GM12872 (cell line): ENCODE results near the gene SCAMP5.

Experiments
- TF ChIP-seq, protein P1 (sequence below): IDR thresholded peaks from 3 replicates; pipeline ENCODE4 v1.5.1; 2011; ENCODE audit warnings: low read depth, mild to moderate bottlenecking, low read length, moderate library complexity; ENCODE audit not compliant: insufficient read depth

Gene SCAMP5

DNA sequence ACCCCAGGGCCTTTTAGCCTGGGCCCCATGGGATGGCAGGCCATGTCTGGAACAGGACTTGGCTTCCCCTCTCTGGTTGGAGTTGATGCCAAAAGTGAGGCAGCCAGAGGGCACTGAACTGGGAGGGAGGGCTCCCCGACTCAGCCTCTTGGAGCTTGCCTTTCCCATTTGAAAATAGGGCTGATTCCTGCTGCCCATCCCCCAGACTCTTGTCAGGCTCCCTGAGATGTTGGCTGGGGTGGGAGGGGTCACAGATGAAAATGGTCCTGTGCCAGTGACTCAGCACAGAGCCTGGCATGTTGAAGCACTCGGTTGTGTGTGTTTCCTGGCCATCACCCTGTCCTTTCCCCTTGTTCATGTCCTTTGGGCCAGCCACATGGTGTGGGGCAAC, 34.7 kb downstream of the SCAMP5 start:
- TF ChIP-seq, protein P1, sequence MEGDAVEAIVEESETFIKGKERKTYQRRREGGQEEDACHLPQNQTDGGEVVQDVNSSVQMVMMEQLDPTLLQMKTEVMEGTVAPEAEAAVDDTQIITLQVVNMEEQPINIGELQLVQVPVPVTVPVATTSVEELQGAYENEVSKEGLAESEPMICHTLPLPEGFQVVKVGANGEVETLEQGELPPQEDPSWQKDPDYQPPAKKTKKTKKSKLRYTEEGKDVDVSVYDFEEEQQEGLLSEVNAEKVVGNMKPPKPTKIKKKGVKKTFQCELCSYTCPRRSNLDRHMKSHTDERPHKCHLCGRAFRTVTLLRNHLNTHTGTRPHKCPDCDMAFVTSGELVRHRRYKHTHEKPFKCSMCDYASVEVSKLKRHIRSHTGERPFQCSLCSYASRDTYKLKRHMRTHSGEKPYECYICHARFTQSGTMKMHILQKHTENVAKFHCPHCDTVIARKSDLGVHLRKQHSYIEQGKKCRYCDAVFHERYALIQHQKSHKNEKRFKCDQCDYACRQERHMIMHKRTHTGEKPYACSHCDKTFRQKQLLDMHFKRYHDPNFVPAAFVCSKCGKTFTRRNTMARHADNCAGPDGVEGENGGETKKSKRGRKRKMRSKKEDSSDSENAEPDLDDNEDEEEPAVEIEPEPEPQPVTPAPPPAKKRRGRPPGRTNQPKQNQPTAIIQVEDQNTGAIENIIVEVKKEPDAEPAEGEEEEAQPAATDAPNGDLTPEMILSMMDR = no peak

DNA sequence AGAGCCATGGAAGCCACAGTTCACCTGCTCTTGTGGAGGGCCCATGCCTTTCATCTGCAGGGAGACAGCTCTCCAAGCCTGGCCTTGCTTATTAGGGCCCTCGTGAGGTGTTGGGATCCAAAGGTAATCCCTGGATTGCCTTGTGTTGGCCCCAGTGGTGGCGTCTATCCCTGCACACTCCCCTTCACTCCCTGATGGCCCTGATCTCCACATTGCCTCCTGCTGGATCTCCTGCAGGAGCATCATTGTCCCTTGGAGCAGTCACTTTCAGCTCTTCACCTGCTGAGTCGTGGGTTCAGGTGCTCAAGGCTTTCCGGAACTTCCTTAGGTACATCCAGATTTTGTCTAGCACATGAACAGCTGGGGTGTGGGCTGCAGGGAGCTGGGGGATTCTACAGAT, 35.1 kb downstream of the SCAMP5 start:
- TF ChIP-seq, protein P1 = no peak

DNA sequence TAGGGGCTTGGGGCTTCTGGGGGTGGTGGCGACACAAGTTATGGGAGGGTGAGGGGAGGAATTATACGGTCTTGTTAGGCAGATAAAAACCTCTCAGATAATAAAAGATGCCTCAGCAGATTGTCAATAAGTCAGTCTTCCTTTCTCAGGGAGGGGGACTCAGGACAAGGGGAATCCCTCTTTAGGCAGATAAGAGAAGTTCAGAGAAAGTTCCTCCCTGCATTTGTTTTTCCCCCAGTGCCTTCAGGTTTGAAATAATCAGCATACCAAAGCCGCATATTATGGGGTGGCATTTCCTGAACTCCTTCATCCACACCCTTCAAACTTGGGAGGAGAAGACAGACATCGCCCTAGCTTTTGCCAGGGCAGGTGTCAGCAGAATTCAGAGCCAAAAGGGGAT, 36.5 kb downstream of the SCAMP5 start:
- TF ChIP-seq, protein P1 = no peak

DNA sequence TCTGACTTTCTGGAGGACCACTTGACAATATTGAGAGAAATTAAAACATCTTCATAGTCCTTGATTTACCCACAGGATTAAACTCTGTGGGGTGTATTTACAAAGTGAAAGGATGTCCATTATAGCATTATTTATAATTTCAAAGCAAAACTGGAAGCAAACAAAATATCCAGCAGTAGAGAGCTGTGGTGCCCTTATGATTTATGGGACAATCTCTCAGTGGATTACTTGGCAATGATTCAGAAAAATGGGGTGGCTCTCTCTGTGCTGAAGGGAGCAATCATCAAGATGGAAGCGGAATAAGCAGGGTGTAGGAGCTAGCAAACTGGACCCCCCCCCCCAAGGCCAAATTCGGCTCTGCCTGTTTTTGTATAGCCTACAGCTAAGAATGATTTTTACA, 37.0 kb downstream of the SCAMP5 start:
- TF ChIP-seq, protein P1 = no peak

DNA sequence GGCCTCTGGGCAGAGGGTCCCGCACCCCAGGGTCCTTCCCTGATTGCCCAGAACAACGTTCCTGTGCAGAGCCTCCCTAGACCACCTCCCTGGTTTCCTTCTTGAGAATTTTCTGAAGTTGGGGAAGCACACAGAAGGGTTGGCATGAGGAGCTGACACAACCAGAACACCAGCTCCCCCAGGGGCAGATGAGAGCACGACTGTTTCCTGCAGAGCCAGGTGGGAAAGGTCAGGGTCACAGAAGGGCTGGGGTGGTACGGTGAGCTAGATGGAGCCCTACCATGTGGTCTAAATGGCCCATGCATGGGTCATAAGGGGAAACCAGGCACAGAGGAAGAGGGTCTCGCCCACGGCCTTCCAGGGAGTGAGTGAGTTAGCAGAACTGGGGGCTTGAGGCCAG, 38.4 kb downstream of the SCAMP5 start:
- TF ChIP-seq, protein P1 = peak; percentile 44; the same call in 1 of the 3 replicates

DNA sequence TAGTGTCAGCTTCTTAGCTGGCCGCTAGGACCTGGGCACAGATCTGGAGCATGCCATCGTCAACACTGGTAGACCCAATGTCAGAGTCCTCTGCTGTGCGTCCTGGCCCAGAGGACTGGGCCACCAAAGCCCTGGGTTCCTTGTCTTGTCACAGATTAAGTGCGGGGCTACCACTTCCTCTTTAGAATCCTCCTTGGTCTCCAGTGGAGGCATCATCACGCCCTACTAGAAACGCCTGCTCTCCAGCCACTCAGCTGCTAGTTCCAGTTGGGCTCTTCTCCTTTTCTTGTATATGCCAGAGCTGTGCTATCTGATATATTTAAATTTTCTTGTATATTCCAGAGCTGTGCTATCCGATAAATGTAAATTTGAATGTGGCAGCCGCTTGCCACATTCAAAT, 39.3 kb downstream of the SCAMP5 start:
- TF ChIP-seq, protein P1 = no peak

DNA sequence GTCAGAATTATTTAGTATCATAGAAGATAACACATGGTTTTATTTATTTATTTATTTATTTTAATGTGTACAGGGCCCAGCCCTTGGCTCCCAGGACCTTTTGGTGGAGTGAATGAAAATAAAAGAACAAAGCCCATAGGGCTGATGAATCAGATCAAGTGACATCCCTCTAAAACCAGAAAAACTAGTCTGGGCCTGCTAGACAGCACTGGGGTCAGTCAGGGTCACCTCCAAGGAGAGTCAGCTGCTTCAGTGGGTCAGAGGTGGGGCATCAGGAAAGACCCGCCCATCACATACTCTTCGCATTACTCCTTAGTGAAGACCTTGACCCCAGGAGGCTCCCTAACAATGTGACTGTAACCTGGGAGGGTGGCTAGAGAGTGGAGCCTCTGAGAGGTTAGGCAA, 40.9 kb downstream of the SCAMP5 start:
- TF ChIP-seq, protein P1 = no peak

DNA sequence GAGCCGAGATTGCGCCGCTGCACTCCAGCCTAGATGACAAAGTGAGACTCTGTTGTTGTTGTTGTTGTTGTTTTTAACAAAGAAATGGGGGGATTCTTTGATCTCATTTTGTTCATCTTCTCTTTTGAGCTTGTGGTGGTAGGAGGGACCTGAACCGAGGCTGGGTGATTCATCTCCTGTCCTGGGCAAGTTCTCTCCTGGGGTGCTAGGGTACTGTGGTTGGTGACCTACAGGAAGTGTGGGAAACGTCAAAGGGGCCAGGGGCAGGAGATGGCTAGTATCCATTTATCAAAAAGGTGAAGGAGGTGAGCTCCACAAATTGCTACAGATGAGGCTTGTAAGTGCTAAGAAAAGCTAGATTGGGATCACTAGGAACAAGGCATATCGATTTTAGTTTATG, 42.3 kb downstream of the SCAMP5 start:
- TF ChIP-seq, protein P1 = no peak
